Fibroblast of mammary gland (primary cell): ENCODE data around the gene EFNA1.

Source experiments
- DNase-seq: peaks from one replicate; pipeline ENCODE4 v3.0.0-alpha.2; 2010; ENCODE audit warnings: low read depth
- H3K4me3 ChIP-seq: 2 replicates; pipeline ENCODE4 v1.5.1; 2011; ENCODE audit warnings: low read depth, mild to moderate bottlenecking, low read length, moderate library complexity; ENCODE audit not compliant: control insufficient read depth
- CTCF ChIP-seq: conservative IDR thresholded peaks from 2 replicates; pipeline ENCODE4 v1.5.1; 2011; ENCODE audit warnings: low read depth, low read length, inconsistent platforms; ENCODE audit not compliant: control insufficient read depth, insufficient read depth

Gene EFNA1

GRCh38 chr1:155124503-155125463 lies 2.9 kb upstream of the EFNA1 start:
- no peak overlapping the region for H3K4me3 ChIP-seq
- TF ChIP-seq CTCF = no peak
- no peak for DNase-seq

- DNase-seq = no peak
- no peak for TF ChIP-seq CTCF
- H3K4me3 ChIP-seq = no peak overlapping the region
Measured at GRCh38 chr1:155125511-155125945, 2.1 kb upstream of the EFNA1 start.

- TF ChIP-seq CTCF = no peak
- no peak overlapping the region for H3K4me3 ChIP-seq
- DNase-seq = peak; percentile 19
Measured at GRCh38 chr1:155125946-155126555, 1.6 kb upstream of the EFNA1 start.

GRCh38 chr1:155126556-155127104 lies 1.0 kb upstream of the EFNA1 start:
- no peak for DNase-seq
- peak overlapping the region; percentile 2 for H3K4me3 ChIP-seq

GRCh38 chr1:155127967-155128754 lies 485 bp downstream of the EFNA1 start:
- no peak for TF ChIP-seq CTCF
- peak overlapping the region; percentile 36 for H3K4me3 ChIP-seq
- DNase-seq = no peak

More at GRCh38 chr1:155126556-155127104, 1.0 kb upstream of the EFNA1 start:
- no peak for TF ChIP-seq CTCF
